HepG2 (cell line): ENCODE data around the gene ZNF425. TPM values are rescaled to one million over a fixed set of nuclear protein-coding genes. Genes with fewer than 3 reads are reported as not detected.

ENCODE experiments used
- ADNP ChIP-seq: sonication (generic); formaldehyde crosslinking; IDR thresholded peaks from 2 replicates; pipeline ENCODE4 v1.4.0; 2020; ENCODE audit warnings: missing genetic modification reagents
- ARNT ChIP-seq: fragments of 450-650 bp; IDR thresholded peaks from 2 replicates; pipeline ENCODE4 v1.6.1; 2017
- ATF4 ChIP-seq, 2 experiments: fragments of 450-650 bp in 1 of 2; sonication (generic) in 1 of 2; formaldehyde crosslinking; IDR thresholded peaks; 2 replicates each; pipeline versions ENCODE4 v1.5.0 to v1.8.0; 2020 to 2022; ENCODE audit warnings: mild to moderate bottlenecking in 1 of 2, missing genetic modification reagents in 1 of 2
- BRCA1 ChIP-seq: sonication (generic); formaldehyde crosslinking; IDR thresholded peaks from 2 replicates; pipeline ENCODE4 v1.4.0; 2020; ENCODE audit warnings: missing genetic modification reagents
- CHD4 ChIP-seq: fragments of 200-600 bp; sonication (generic); IDR thresholded peaks from 2 replicates; pipeline ENCODE4 v1.7.0; 2017; ENCODE audit warnings: mild to moderate bottlenecking, low read length, borderline replicate concordance
- GPBP1L1 ChIP-seq: sonication (generic); formaldehyde crosslinking; IDR thresholded peaks from 2 replicates; pipeline ENCODE4 v1.5.0; 2020; ENCODE audit warnings: mild to moderate bottlenecking, missing genetic modification reagents
- HNRNPLL ChIP-seq: fragments of 200-400 bp; formaldehyde crosslinking; IDR thresholded peaks from 2 replicates; pipeline ENCODE4 v1.6.1; 2017; ENCODE audit warnings: mild to moderate bottlenecking, low read depth, low read length; ENCODE audit not compliant: poor library complexity, severe bottlenecking
- NCOA1 ChIP-seq: sonication (generic); formaldehyde crosslinking; IDR thresholded peaks from 2 replicates; pipeline ENCODE4 v1.9.0; 2021; ENCODE audit warnings: missing genetic modification reagents
- RARA ChIP-seq: IDR thresholded peaks from 2 replicates; pipeline ENCODE4 v1.6.1; 2016; ENCODE audit warnings: missing genetic modification reagents, missing compliant biosample characterization
- THAP9 ChIP-seq: sonication (generic); formaldehyde crosslinking; IDR thresholded peaks from 2 replicates; pipeline ENCODE4; 2020; ENCODE audit warnings: missing genetic modification reagents, mild to moderate bottlenecking, borderline replicate concordance
- TOPORS ChIP-seq: sonication (generic); formaldehyde crosslinking; IDR thresholded peaks from 2 replicates; pipeline ENCODE4 v1.8.0; 2023; ENCODE audit warnings: mild to moderate bottlenecking, missing genetic modification reagents
- ZFP36L2 ChIP-seq: sonication (generic); formaldehyde crosslinking; IDR thresholded peaks from 2 replicates; pipeline ENCODE4 v1.4.0; 2020; ENCODE audit warnings: missing genetic modification reagents
- ZKSCAN5 ChIP-seq: sonication (generic); formaldehyde crosslinking; IDR thresholded peaks from 2 replicates; pipeline ENCODE4 v1.5.1; 2020; ENCODE audit warnings: mild to moderate bottlenecking, missing genetic modification reagents
- ZNF230 ChIP-seq: sonication (generic); formaldehyde crosslinking; IDR thresholded peaks from 2 replicates; pipeline ENCODE4 v1.4.0; 2020; ENCODE audit warnings: mild to moderate bottlenecking, missing genetic modification reagents
- ZNF530 ChIP-seq: sonication (generic); formaldehyde crosslinking; IDR thresholded peaks from 2 replicates; pipeline ENCODE4 v1.5.0; 2020; ENCODE audit warnings: low read depth, mild to moderate bottlenecking, missing genetic modification reagents
- ZNF546 ChIP-seq: sonication (generic); formaldehyde crosslinking; conservative IDR thresholded peaks from 2 replicates; pipeline ENCODE4 v1.8.1; 2023; ENCODE audit warnings: mild to moderate bottlenecking, missing genetic modification reagents
- ZNF547 ChIP-seq: sonication (generic); formaldehyde crosslinking; IDR thresholded peaks from 2 replicates; pipeline ENCODE4 v1.5.1; 2020; ENCODE audit warnings: mild to moderate bottlenecking, missing genetic modification reagents
- ZNF576 ChIP-seq: sonication (generic); formaldehyde crosslinking; IDR thresholded peaks from 2 replicates; pipeline ENCODE4 v1.4.0; 2020; ENCODE audit warnings: mild to moderate bottlenecking, missing genetic modification reagents
- ZNF605 ChIP-seq: sonication (generic); formaldehyde crosslinking; IDR thresholded peaks from 2 replicates; pipeline ENCODE4 v1.8.0; 2022; ENCODE audit warnings: mild to moderate bottlenecking, missing genetic modification reagents
- ZNF670 ChIP-seq: sonication (generic); formaldehyde crosslinking; IDR thresholded peaks from 2 replicates; pipeline ENCODE4 v1.8.0; 2022; ENCODE audit warnings: mild to moderate bottlenecking, missing genetic modification reagents, borderline replicate concordance
- polyA plus RNA-seq, 8 experiments: library from polyadenylated mRNA; depleted of rRNA in 3 of 8; stranded (reverse) in 7 of 8; unstranded in 1 of 8; fragments of >200 nt; fragmentation: Illumina TruSeq in 4 of 8; extraction: Trizol in 4 of 8; gene quantifications; 2 replicates each; pipeline versions ENCODE4 v1.2.1 to v1.2.3, GENCODE V29; 2011 to 2016; ENCODE audit warnings: low read depth in 4 of 8, missing spikeins in 1 of 8, mixed read lengths in 1 of 8; ENCODE audit not compliant: insufficient read depth in 1 of 8
- total RNA-seq, 5 experiments: library from RNA; depleted of rRNA; stranded (reverse); fragments of >200 nt; fragmentation: Illumina TruSeq; extraction: Trizol; gene quantifications; 2 replicates each; pipeline ENCODE4 v1.2.3, GENCODE V29; 2016; ENCODE audit warnings: low read depth in 1 of 5

ZNF425 gene
- total and polyA plus RNA-seq, 2 of the 13 experiments (the other 11 are each of a cell fraction or from before 2014, with no cell fraction given): 0.51 to 1.1 TPM

GRCh38 chr7:149090397-149091195 lies 35.5 kb downstream of the ZNF425 start, which contains the start of gene ZNF786 (continued):
- TF ChIP-seq GPBP1L1 (no peak), NCOA1 (CRISPR knock-in tag) (peak; percentile 96; the same call in 1 of the 2 replicates), ZNF530 (CRISPR knock-in tag) (no peak), BRCA1 (no peak), ADNP (CRISPR knock-in tag) (no peak), ZNF547 (peak; percentile 96), CHD4 (no peak), ZNF576 (no peak), ZNF605 (peak; percentile 75), ARNT (no peak), ZNF230 (CRISPR knock-in tag) (0 out of 2 replicates have a peak, but pooled peaks have one; percentile 67), ZNF670 (CRISPR knock-in tag) (0 out of 2 replicates have a peak, but pooled peaks have one; percentile 54), TOPORS (CRISPR knock-in tag) (no peak), RARA (CRISPR knock-in tag) (no peak), ZKSCAN5 (no peak), HNRNPLL (peak; percentile 93), THAP9 (CRISPR knock-in tag) (no peak; the same call in 1 of the 2 replicates), ZFP36L2 (CRISPR knock-in tag) (0 out of 2 replicates have a peak, but pooled peaks have one; percentile 28), ZNF546 (CRISPR knock-in tag) (peak; percentile 27; the same call in 1 of the 2 replicates), ATF4 (CRISPR knock-in tag; IDR thresholded peaks at IDR 0.05) (peak in 1 of 2 experiments; percentile 67; a peak in 2 of 4 replicates)
